MCF 10A (cell line): Measurements from ENCODE around the gene FAM181A. TPM values are rescaled to one million over a fixed set of nuclear protein-coding genes. Genes with fewer than 3 reads are reported as not detected.

Experiments
- BruUV-seq: library from RNA; stranded (reverse); fragments of 400-500 nt; replicated peaks from 2 replicates; lab custom pipeline; 2021; lab: Mats Ljungman, UMichigan
- CTCF ChIA-PET: fragments of 300-600 bp; sonication (Branson Sonifier 250); formaldehyde crosslinking; extraction: SDS; loops from one replicate; lab custom pipeline; 2021; ENCODE audit warnings: antibody characterized with exemption, inconsistent platforms; lab: Yijun Ruan, JAX
- POLR2A ChIA-PET: fragments of 300-600, 350-650 bp; sonication (Branson Sonifier 250); formaldehyde crosslinking; extraction: SDS; loops from one replicate; lab custom pipeline; 2020; ENCODE audit warnings: antibody characterized with exemption, inconsistent platforms; lab: Yijun Ruan, JAX
- DNase-seq: peaks from one replicate; pipeline ENCODE4 v3.0.0-alpha.2; 2018; ENCODE audit not compliant: unreplicated experiment
- H3K27ac Mint-ChIP-seq: one replicate; pipeline ENCODE4 v1.8.0; 2022; ENCODE audit warnings: mild to moderate bottlenecking, low read depth, mixed read lengths; ENCODE audit not compliant: unreplicated experiment
- H3K27me3 Mint-ChIP-seq: one replicate; pipeline ENCODE4 v1.8.0; 2022; ENCODE audit warnings: mixed read lengths; ENCODE audit not compliant: insufficient read depth, unreplicated experiment
- H3K36me3 Mint-ChIP-seq: one replicate; pipeline ENCODE4 v1.8.0; 2022; ENCODE audit warnings: mild to moderate bottlenecking, moderate library complexity, mixed read lengths; ENCODE audit not compliant: insufficient read depth, unreplicated experiment
- H3K4me1 Mint-ChIP-seq: one replicate; pipeline ENCODE4 v1.8.0; 2022; ENCODE audit warnings: mixed read lengths; ENCODE audit not compliant: insufficient read depth, unreplicated experiment
- H3K4me3 Mint-ChIP-seq: one replicate; pipeline ENCODE4 v1.8.0; 2022; ENCODE audit warnings: mild to moderate bottlenecking, moderate library complexity, mixed read lengths; ENCODE audit not compliant: unreplicated experiment
- H3K9me3 Mint-ChIP-seq: one replicate; pipeline ENCODE4 v1.8.0; 2022; ENCODE audit warnings: mixed read lengths; ENCODE audit not compliant: unreplicated experiment
- CTCF ChIP-seq: fragments of 200-600 bp; IDR thresholded peaks from one replicate; pipeline ENCODE4 v1.8.0; 2022; ENCODE audit warnings: antibody characterized with exemption, mild to moderate bottlenecking; ENCODE audit not compliant: unreplicated experiment
- intact Hi-C: fragments of 100-400 bp; cut with micrococcal nuclease; formaldehyde crosslinking; loops from 2 replicates; pipeline ENCODE4 v1.14.1; 2022
- total RNA-seq: library from RNA; stranded (reverse); gene quantifications from 2 replicates; pipeline ENCODE4 v1.2.3, GENCODE V29; 2022

FAM181A gene
- total RNA-seq, 1 experiment from 2014 or later, result not detected

- intact Hi-C loops, result no loop called here
- no peak for TF ChIP-seq CTCF
- peaks cover 6% of the 10 kb centered on the region for H3K36me3 Mint-ChIP-seq
- peaks cover 6% of the 10 kb centered on the region for H3K9me3 Mint-ChIP-seq
- ChIA-PET POLR2A (interaction anchor here (3.4 kb wide), 1 partner anchor 19 kb away, joined by 11 read pairs; no protein-coding TSS in a partner anchor), CTCF (interaction anchor here (0.6 to 1.3 kb wide), 4 partner anchors 20 to 1059 kb away, joined by 3 to 9 read pairs (median 4); no protein-coding TSS in a partner anchor)
- BruUV-seq, result no TSS peak
- no peak overlapping the region for H3K27ac Mint-ChIP-seq
- H3K4me3 Mint-ChIP-seq, result no peak overlapping the region
- DNase-seq, result no peak
- no peaks in the 10 kb centered on the region for H3K27me3 Mint-ChIP-seq
- H3K4me1 Mint-ChIP-seq, result peaks cover 21% of the 10 kb centered on the region
These were observed 32.9 kb downstream of the FAM181A start for GRCh38 chr14:93960108-93960475.

- intact Hi-C loops, result no loop called here
- Mint-ChIP-seq H3K4me1 (peaks cover 27% of the 10 kb centered on the region), H3K9me3 (peaks cover 8% of the 10 kb centered on the region), H3K27ac (no peak overlapping the region), H3K27me3 (no peaks in the 10 kb centered on the region), H3K4me3 (no peak overlapping the region), H3K36me3 (peaks cover 6% of the 10 kb centered on the region)
- no TSS peak for BruUV-seq
- TF ChIP-seq CTCF, result no peak
- CTCF ChIA-PET, result interaction anchor here (0.6 to 1.4 kb wide), 5 partner anchors 9 to 28 kb away, joined by 3 to 9 read pairs (median 5); no protein-coding TSS in a partner anchor
- no peak for DNase-seq
- POLR2A ChIA-PET, result interaction anchor here (3.4 kb wide), 1 partner anchor 20 kb away, joined by 11 read pairs; no protein-coding TSS in a partner anchor
These were observed 33.8 kb downstream of the FAM181A start for GRCh38 chr14:93960774-93961438.

- intact Hi-C loops, result no loop called here
- Mint-ChIP-seq H3K27ac (no peak overlapping the region), H3K36me3 (peaks cover 6% of the 10 kb centered on the region), H3K4me1 (peaks cover 29% of the 10 kb centered on the region), H3K9me3 (peaks cover 8% of the 10 kb centered on the region), H3K4me3 (no peak overlapping the region), H3K27me3 (no peaks in the 10 kb centered on the region)
- CTCF ChIA-PET, result interaction anchor here (1.3 to 1.4 kb wide), 2 partner anchors 9 to 22 kb away, joined by 7 to 9 read pairs; no protein-coding TSS in a partner anchor
- no peak for DNase-seq
- BruUV-seq, result no TSS peak
- TF ChIP-seq CTCF, result no peak
- POLR2A ChIA-PET, result interaction anchor here (3.4 kb wide), 1 partner anchor 21 kb away, joined by 11 read pairs; no protein-coding TSS in a partner anchor
These were observed 34.5 kb downstream of the FAM181A start for GRCh38 chr14:93961620-93962019.
